GM18526 (cell line): Measurements from ENCODE around the gene SPATA13.

Experiments used
- POLR2A ChIP-seq: IDR thresholded peaks from 3 replicates; pipeline ENCODE4 v1.6.1; 2011; ENCODE audit not compliant: insufficient read length; ENCODE audit errors: extremely low read depth

The SPATA13 gene

DNA sequence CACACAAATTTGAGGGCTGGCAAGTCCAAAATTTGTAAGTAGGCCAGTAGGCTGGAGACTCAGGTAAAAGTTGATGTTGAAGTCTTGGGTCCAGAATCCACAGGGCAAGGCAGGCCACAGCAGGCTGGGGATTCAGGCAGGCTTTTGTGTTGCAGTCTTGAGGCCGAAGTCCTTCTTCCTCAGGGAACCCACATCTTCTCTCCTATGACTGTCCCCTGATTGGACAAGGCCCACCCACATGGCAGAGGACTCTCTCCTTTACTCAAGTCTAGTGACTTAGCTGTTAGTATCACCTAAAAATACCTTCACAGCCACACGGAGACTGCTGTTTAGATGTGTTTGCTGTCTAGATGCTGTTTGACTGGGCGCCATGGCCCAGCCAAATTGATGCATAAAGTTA, 9.9 kb upstream of the SPATA13 start:
- TF ChIP-seq POLR2A, result no peak

- no peak for TF ChIP-seq POLR2A
Observed at GRCh38 chr13:24151864-24152263, 8.7 kb upstream of the SPATA13 start.

DNA sequence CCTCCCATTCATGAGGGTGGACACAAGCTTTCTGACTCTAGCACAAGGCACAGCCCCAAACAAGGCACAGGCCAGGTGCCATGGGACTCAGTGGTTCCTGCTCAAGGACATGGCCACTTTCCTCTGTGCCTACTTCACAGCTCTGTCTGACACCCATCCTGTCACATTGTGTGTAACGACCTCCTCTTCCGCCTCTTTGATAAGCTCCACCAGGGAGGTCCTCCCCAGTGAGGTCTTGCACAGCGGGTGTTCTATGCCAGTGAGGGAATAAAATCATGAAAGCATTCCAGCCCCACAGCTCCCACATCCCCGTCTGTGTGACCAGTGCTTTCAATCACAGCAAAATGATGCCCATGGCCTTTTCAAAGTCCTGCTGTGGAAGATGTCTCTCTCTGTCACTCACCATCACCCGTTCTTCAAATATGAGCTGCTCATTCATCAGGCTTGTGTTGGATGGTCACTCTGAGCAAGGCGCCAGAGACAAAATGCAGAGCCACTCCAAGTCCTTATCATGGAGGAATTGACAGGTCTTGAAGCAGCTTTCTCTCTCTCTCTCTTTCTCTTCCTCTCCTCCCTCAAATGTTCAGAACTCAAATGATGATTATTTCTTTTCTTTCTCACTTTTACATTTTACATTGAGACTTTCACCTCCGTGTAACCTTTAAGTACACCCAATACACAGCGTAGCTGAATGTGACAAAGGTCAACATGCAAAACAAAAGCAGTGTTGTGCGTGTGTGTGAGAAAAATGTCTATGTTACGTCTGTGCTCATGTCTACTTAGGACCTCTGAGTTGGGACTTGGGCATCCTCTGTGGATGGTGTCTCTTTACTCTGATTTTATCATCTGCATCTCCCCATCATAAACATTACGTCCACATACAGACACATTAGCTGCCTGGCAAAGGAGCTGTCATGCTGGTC, 8.0 kb upstream of the SPATA13 start:
- no peak for TF ChIP-seq POLR2A

DNA sequence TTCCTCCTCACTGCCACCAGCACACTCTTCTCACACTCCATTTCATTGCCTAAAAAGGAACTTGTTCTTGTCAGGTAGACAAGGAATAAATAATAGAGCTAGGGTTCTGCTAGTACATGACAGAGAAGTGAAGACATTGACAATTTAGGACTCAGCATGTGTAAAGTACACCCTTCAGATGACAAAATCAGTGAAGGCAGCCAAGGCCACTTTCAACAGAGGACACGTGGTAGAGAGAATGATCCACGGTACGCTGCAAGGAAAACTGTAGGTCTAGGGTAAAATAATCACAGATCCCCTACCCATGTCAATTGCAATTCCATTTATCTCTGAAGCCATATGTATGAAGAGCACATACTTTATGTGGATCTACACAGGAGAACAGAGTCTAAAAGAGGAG, 7.2 kb upstream of the SPATA13 start:
- no peak for TF ChIP-seq POLR2A

- TF ChIP-seq POLR2A, result no peak
Observed at GRCh38 chr13:24153979-24154701, 6.4 kb upstream of the SPATA13 start.

- TF ChIP-seq POLR2A, result no peak
Observed at GRCh38 chr13:24159357-24159756, 1.2 kb upstream of the SPATA13 start.

- TF ChIP-seq POLR2A, result no peak
Observed at GRCh38 chr13:24161010-24161775, 673 bp downstream of the SPATA13 start.

GRCh38 chr13:24161980-24162525, 1.5 kb downstream of the SPATA13 start:
- TF ChIP-seq POLR2A, result no peak

- TF ChIP-seq POLR2A, result no peak
Observed at GRCh38 chr13:24162604-24163003, 2.1 kb downstream of the SPATA13 start.

- no peak for TF ChIP-seq POLR2A
Observed at GRCh38 chr13:24165746-24166145, 5.2 kb downstream of the SPATA13 start.

DNA sequence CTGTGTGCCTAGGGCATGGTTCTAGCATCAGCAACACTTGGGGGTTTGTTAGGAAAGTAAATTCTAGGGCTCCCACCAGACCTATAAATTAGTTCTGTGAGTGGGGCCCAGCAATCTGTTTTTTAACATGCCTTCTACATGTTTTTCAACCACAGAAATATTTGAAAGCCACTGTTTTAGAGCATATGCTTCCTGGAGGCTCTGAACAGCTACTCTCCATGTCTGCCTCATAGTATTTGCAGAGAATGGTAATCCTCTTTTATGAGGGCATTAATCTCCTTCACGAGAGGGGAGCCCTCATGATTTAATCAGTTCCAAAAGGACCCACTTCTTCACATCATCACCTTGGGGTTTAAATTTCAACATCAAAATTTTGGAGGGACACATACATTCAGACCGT, 6.0 kb downstream of the SPATA13 start:
- no peak for TF ChIP-seq POLR2A

- TF ChIP-seq POLR2A, result no peak
Observed at GRCh38 chr13:24167666-24168391, 7.3 kb downstream of the SPATA13 start.

- no peak for TF ChIP-seq POLR2A
Observed at GRCh38 chr13:24168392-24168750, 7.9 kb downstream of the SPATA13 start.

DNA sequence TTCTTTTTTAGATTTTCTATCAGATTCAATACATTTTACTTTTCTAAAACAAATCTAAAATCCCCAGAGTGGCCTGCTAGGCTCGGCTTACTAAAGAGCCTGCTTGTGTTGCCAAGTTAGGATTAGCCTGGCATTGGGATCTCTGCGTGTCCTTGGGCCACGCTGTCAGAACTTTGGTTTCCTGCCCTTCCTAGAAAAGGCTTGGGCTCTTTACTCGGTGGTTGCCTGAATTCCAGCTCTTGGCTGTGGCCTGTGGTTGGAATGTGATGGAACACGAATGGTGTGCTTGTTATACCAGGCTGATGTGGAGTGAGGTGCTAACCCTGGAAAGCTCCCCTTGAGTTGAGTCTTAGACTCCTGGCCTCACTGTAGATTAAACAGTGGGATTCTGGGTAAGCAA, 8.5 kb downstream of the SPATA13 start:
- no peak for TF ChIP-seq POLR2A

GRCh38 chr13:24172071-24172470, 11.6 kb downstream of the SPATA13 start:
- TF ChIP-seq POLR2A, result no peak
